Activated B cell treated with CpG ODN at 0.5 μM for 24 hours (primary cell): ENCODE data around the gene PLBD2. TPM values are rescaled to one million over a fixed set of nuclear protein-coding genes. Genes with fewer than 3 reads are reported as not detected.
A peak's percentile ranks its signal among the peaks of the same experiment; 100 is the strongest.

Experiments
- ATAC-seq: fragments of 200-7000 bp; cut with Tn5 transposase; one replicate; pipeline ENCODE4 v1.10.0; 2021; ENCODE audit warnings: low read depth, mild to moderate bottlenecking, moderate library complexity
- CTCF ChIA-PET: fragments of 350-600 bp; sonication (Branson Sonifier 250); formaldehyde crosslinking; loops from one replicate; lab custom pipeline; 2021; ENCODE audit warnings: antibody characterized with exemption; lab: Charles Lee
- POLR2A ChIA-PET: fragments of 350-600 bp; sonication (Branson Sonifier 250); formaldehyde crosslinking; loops from one replicate; lab custom pipeline; 2021; ENCODE audit warnings: antibody characterized with exemption; lab: Charles Lee
- DNase-seq: peaks from one replicate; pipeline ENCODE4 v3.0.0; 2022
- H3K27ac Mint-ChIP-seq: one replicate; pipeline ENCODE4 v1.8.0; 2020; ENCODE audit warnings: mixed read lengths
- H3K27me3 Mint-ChIP-seq: one replicate; pipeline ENCODE4 v1.8.0; 2021; ENCODE audit warnings: mixed read lengths
- H3K36me3 Mint-ChIP-seq: one replicate; pipeline ENCODE4 v1.8.0; 2021; ENCODE audit warnings: low read depth, mixed read lengths
- H3K4me1 Mint-ChIP-seq: one replicate; pipeline ENCODE4 v1.8.0; 2021; ENCODE audit warnings: mixed read lengths
- H3K4me3 Mint-ChIP-seq: one replicate; pipeline ENCODE4 v1.8.0; 2020; ENCODE audit warnings: mild to moderate bottlenecking, mixed read lengths
- H3K9me3 Mint-ChIP-seq: one replicate; pipeline ENCODE4 v1.8.0; 2020; ENCODE audit warnings: mixed read lengths
- CTCF ChIP-seq: fragments of 200-600 bp; IDR thresholded peaks from one replicate; pipeline ENCODE4 v1.8.0; 2022; ENCODE audit warnings: antibody characterized with exemption, mild to moderate bottlenecking
- intact Hi-C: fragments of 100-400 bp; cut with micrococcal nuclease; formaldehyde crosslinking; loops from one replicate; pipeline ENCODE4 v1.15.1; 2024
- total RNA-seq: library from RNA; stranded (reverse); gene quantifications from 2 replicates; pipeline ENCODE4 v1.2.3, GENCODE V29; 2022

Gene PLBD2
- total RNA-seq, 1 donor from 2014 or later: 13.7 TPM

GRCh38 chr12:113416091-113416754 is 57.8 kb downstream of the PLBD2 start:
- ChIA-PET CTCF (no interaction called here), POLR2A (interaction anchor here (0.6 kb wide), 1 partner anchor 241 kb away, joined by 5 read pairs; no protein-coding TSS in a partner anchor)
- no peak for DNase-seq
- Mint-ChIP-seq H3K27ac (peak overlapping the region; percentile 46), H3K27me3 (peaks cover 12% of the 10 kb centered on the region), H3K36me3 (no peaks in the 10 kb centered on the region), H3K9me3 (no peaks in the 10 kb centered on the region), H3K4me3 (no peak overlapping the region), H3K4me1 (peaks cover 9% of the 10 kb centered on the region)
- ATAC-seq: peak; percentile 58
- intact Hi-C loops: no loop called here
- TF ChIP-seq CTCF: no peak

- ATAC-seq (no peak), DNase-seq (no peak)
- Mint-ChIP-seq H3K27me3 (peaks cover 8% of the 10 kb centered on the region), H3K9me3 (no peaks in the 10 kb centered on the region), H3K36me3 (no peaks in the 10 kb centered on the region), H3K27ac (no peak overlapping the region), H3K4me1 (peaks cover 20% of the 10 kb centered on the region), H3K4me3 (no peak overlapping the region)
- ChIA-PET POLR2A (no interaction called here), CTCF (no interaction called here)
- no peak for TF ChIP-seq CTCF
- intact Hi-C loops: no loop called here
These were observed 60.0 kb downstream of the PLBD2 start for GRCh38 chr12:113418213-113418879.

GRCh38 chr12:113420996-113421595 is 62.7 kb downstream of the PLBD2 start:
- no peak overlapping the region for H3K27ac Mint-ChIP-seq
- DNase-seq: no peak
- peaks cover 26% of the 10 kb centered on the region for H3K4me1 Mint-ChIP-seq
- H3K4me3 Mint-ChIP-seq: no peak overlapping the region
- CTCF ChIA-PET: no interaction called here
- H3K36me3 Mint-ChIP-seq: no peaks in the 10 kb centered on the region
- no peak for ATAC-seq
- no peak for TF ChIP-seq CTCF
- peaks cover 13% of the 10 kb centered on the region for H3K27me3 Mint-ChIP-seq
- no peaks in the 10 kb centered on the region for H3K9me3 Mint-ChIP-seq
- intact Hi-C loops: no loop called here
- POLR2A ChIA-PET: no interaction called here

DNA sequence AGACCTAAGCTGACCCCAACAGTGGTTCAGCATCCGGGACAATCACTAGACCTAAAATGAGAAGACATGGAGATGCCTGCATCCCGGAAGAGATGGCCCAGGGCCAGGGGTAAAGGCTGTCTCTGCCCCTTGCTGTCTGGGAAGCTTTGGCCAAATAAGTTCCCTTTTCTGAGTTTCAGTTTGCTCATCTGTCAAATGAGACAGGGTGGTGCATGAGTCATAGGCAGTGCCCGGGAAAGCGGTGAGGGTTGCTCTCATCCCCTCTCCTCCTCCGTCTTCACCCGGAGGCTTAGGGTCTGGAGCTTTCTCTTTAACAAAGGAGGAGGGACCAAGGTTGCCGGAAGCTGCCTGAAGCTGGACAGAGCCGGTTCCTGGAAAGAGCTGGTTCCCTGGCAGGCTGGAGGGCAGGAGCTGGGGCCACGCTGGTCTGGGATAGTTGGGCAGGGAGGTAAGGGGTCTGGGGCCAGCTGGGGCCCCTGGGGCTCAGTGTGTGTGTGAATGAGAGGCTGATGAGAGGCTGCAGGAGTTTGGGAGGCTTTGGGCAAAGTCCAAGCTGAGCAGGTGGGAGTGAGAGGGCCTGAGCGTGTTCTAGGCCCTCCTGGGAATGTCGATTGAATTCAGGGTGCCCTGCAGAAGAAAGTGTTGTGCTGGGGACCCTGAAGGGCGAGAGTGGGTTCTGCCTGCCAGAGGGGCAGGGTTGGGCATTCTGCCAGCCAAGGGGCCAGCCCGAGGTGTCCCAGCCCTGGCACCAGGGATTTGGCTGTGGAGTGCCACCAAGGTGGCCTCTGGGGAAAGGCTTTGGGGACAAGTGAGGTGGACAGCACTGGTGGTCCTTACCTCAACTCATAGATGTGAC is 63.9 kb downstream of the PLBD2 start, which contains the start of gene SDSL:
TSS of gene SDSL (plus strand) at position 351 of the 856 bp plus-strand sequence. CDS start 5,603 bp downstream, outside the sequence.
- peak within 1 kb of the TSS; percentile 68 for H3K27ac Mint-ChIP-seq
- peak; percentile 92 for ATAC-seq
- no peaks in the 10 kb centered on the region for H3K9me3 Mint-ChIP-seq
- ChIA-PET POLR2A (interaction anchor here (0.7 to 1.0 kb wide), 4 partner anchors 38 to 214 kb away, joined by 3 to 6 read pairs (median 3); no protein-coding TSS in a partner anchor), CTCF (interaction anchor here (0.6 kb wide), 1 partner anchor 315 kb away, joined by 3 read pairs; no protein-coding TSS in a partner anchor)
- peak within 1 kb of the TSS; percentile 67 for H3K4me3 Mint-ChIP-seq
- H3K27me3 Mint-ChIP-seq: peaks cover 14% of the 10 kb centered on the region
- intact Hi-C loops: loop anchor here (1.0 to 2.0 kb wide), 2 partner anchors 63 to 88 kb away; partner anchors contain the start of gene PLBD2
- TF ChIP-seq CTCF: no peak
- no peaks in the 10 kb centered on the region for H3K36me3 Mint-ChIP-seq
- peaks cover 25% of the 10 kb centered on the region for H3K4me1 Mint-ChIP-seq
- DNase-seq: peak; percentile 41
